GM21447 (cell line): ENCODE data around the gene ATP10B.

Experiments
- ATAC-seq: cut with Tn5 transposase; IDR thresholded peaks from one replicate; pipeline ENCODE4 v1.9.1; 2021; ENCODE audit not compliant: unreplicated experiment

The ATP10B gene

GRCh38 chr5:160521392-160521663 is 330.7 kb downstream of the ATP10B start:
- ATAC-seq: no peak

GRCh38 chr5:160520609-160521391 is 331.2 kb downstream of the ATP10B start:
- no peak for ATAC-seq

GRCh38 chr5:160516696-160517530 is 335.1 kb downstream of the ATP10B start:
- no peak for ATAC-seq

GRCh38 chr5:160514866-160515265 is 337.1 kb downstream of the ATP10B start:
- no peak for ATAC-seq

GRCh38 chr5:160514191-160514590 is 337.8 kb downstream of the ATP10B start:
- ATAC-seq: no peak

GRCh38 chr5:160513485-160513884 is 338.5 kb downstream of the ATP10B start:
- ATAC-seq: no peak
